ENCODE measurements around the gene CYP2B6. TPM values are rescaled to one million over a fixed set of nuclear protein-coding genes. Genes with fewer than 3 reads are reported as not detected.

Gene CYP2B6
- polyA plus RNA-seq (not detected in 2 replicates), polyA minus RNA-seq (not detected in 2 replicates)

- H4K20me1 ChIP-seq (ENCODE audit: insufficient read depth) = no peaks in the 10 kb centered on the region
- H3K27ac ChIP-seq (ENCODE audit: low read length) = no peak within 1 kb of the TSS
- no peaks in the 10 kb centered on the region for H3K36me3 ChIP-seq (ENCODE audit: insufficient read depth, low read length)
- H3K79me2 ChIP-seq (replicated peaks; ENCODE audit: insufficient read depth, low read length) = no peaks in the 10 kb centered on the region
- TF ChIP-seq EZH2 (IDR thresholded peaks at IDR 0.05; ENCODE audit: borderline replicate concordance, insufficient read depth, low read length, poor library complexity, severe bottlenecking) (no peak), REST (IDR thresholded peaks at IDR 0.05; ENCODE audit: borderline replicate concordance) (no peak), SMC3 (conservative IDR thresholded peaks at IDR 0.05; ENCODE audit: poor library complexity) (no peak), CTCF (IDR thresholded peaks at IDR 0.05; ENCODE audit: poor library complexity, severe bottlenecking) (no peak), MXI1 (conservative IDR thresholded peaks at IDR 0.05; ENCODE audit: poor library complexity, severe bottlenecking) (no peak), POLR2AphosphoS5 (IDR thresholded peaks at IDR 0.05) (no peak), EP300 (conservative IDR thresholded peaks at IDR 0.05; ENCODE audit: poor library complexity, severe bottlenecking) (no peak), RAD21 (conservative IDR thresholded peaks at IDR 0.05) (no peak), TAF1 (IDR thresholded peaks at IDR 0.05; ENCODE audit: low read depth) (no peak)
- no peaks in the 10 kb centered on the region for H3K9me2 ChIP-seq (ENCODE audit: insufficient read depth, low read length)
- no peak within 1 kb of the TSS for H3K9ac ChIP-seq (ENCODE audit: low read length)
- H3K9me3 ChIP-seq (ENCODE audit: low read length) = no peaks in the 10 kb centered on the region
- no peak within 1 kb of the TSS for H3K4me2 ChIP-seq (ENCODE audit: low read length)
- no peak within 1 kb of the TSS for H2AFZ ChIP-seq (ENCODE audit: low read depth, low read length)
- no peaks in the 10 kb centered on the region for H3K27me3 ChIP-seq (ENCODE audit: insufficient read depth, low read depth, low read length)
- no peaks in the 10 kb centered on the region for H3F3A ChIP-seq (ENCODE audit: insufficient read depth, low read length, poor library complexity, severe bottlenecking)
- H3K4me3 ChIP-seq (ENCODE audit: low read length) = no peak within 1 kb of the TSS
These were observed at the start of gene CYP2B6 for GRCh38 chr19:40990972-40991381. Gene CYP2B6 (plus strand): TSS chr19:40991282. CDS start chr19:40991306, 24 bp downstream.

GRCh38 chr19:40941481-40942219 lies 49.4 kb upstream of the CYP2B6 start:
- H2AFZ ChIP-seq (ENCODE audit: low read depth, low read length) = no peak overlapping the region
- H3K4me3 ChIP-seq (ENCODE audit: low read length) = no peak overlapping the region
- H3K27ac ChIP-seq (ENCODE audit: low read length) = no peak overlapping the region
- no peak for TF ChIP-seq RAD21 (conservative IDR thresholded peaks at IDR 0.05)
- no peaks in the 10 kb centered on the region for H3K9me2 ChIP-seq (ENCODE audit: insufficient read depth, low read length)
- no peaks in the 10 kb centered on the region for H3K79me2 ChIP-seq (replicated peaks; ENCODE audit: insufficient read depth, low read length)
- H3F3A ChIP-seq (ENCODE audit: insufficient read depth, low read length, poor library complexity, severe bottlenecking) = no peaks in the 10 kb centered on the region
- H4K20me1 ChIP-seq (ENCODE audit: insufficient read depth) = no peaks in the 10 kb centered on the region
- no peaks in the 10 kb centered on the region for H3K9me3 ChIP-seq (ENCODE audit: low read length)
- no peaks in the 10 kb centered on the region for H3K36me3 ChIP-seq (ENCODE audit: insufficient read depth, low read length)
- H3K27me3 ChIP-seq (ENCODE audit: insufficient read depth, low read depth, low read length) = no peaks in the 10 kb centered on the region
- no peak overlapping the region for H3K4me2 ChIP-seq (ENCODE audit: low read length)
- H3K9ac ChIP-seq (ENCODE audit: low read length) = no peak overlapping the region
